ENCODE data around the gene RFLNA.

GRCh38 chr12:124357616-124358015 is 62.7 kb downstream of the RFLNA start:
- no peak for TF ChIP-seq CTCF (IDR thresholded peaks at IDR 0.05)
- TF ChIP-seq REST (IDR thresholded peaks at IDR 0.05; ENCODE audit: insufficient read depth in 1 of 2, low read depth in 2 of 2, low read length in 1 of 2): no peak
- no peak for TF ChIP-seq POLR2AphosphoS5 (IDR thresholded peaks at IDR 0.05; ENCODE audit: low read depth, low read length)
- TF ChIP-seq SIN3A (IDR thresholded peaks at IDR 0.05; ENCODE audit: borderline replicate concordance, insufficient read depth, low read depth, low read length): no peak
- TF ChIP-seq TCF7L2 (IDR thresholded peaks at IDR 0.05; ENCODE audit: low read depth, low read length): no peak
